HK-2 (cell line): ENCODE measurements around the gene DUSP23.

Experiments used
- DNase-seq: peaks from one replicate; pipeline ENCODE4 v3.0.0-alpha.2; 2018; ENCODE audit not compliant: unreplicated experiment

Gene DUSP23

GRCh38 chr1:159780583-159781582 is at the start of gene DUSP23:
DUSP23 (plus strand) TSS chr1:159780962; CDS start chr1:159781101, 139 bp downstream.
- peak; percentile 99 for DNase-seq

GRCh38 chr1:159737238-159737916 is 43.4 kb upstream of the DUSP23 start:
- DNase-seq: no peak

GRCh38 chr1:159743651-159744410 is 36.9 kb upstream of the DUSP23 start:
- no peak for DNase-seq

- DNase-seq: no peak
Measured at GRCh38 chr1:159746666-159747065, 34.1 kb upstream of the DUSP23 start.

GRCh38 chr1:159748370-159748769 is 32.4 kb upstream of the DUSP23 start:
- no peak for DNase-seq

- DNase-seq: no peak
Measured at GRCh38 chr1:159749630-159750029, 31.1 kb upstream of the DUSP23 start.

GRCh38 chr1:159750621-159751020 is 30.1 kb upstream of the DUSP23 start:
- no peak for DNase-seq

GRCh38 chr1:159751031-159751430 is 29.7 kb upstream of the DUSP23 start:
- DNase-seq: no peak

- no peak for DNase-seq
Measured at GRCh38 chr1:159752135-159752580, 28.6 kb upstream of the DUSP23 start.

- DNase-seq: no peak
Measured at GRCh38 chr1:159753386-159753785, 27.4 kb upstream of the DUSP23 start.

- no peak for DNase-seq
Measured at GRCh38 chr1:159755451-159756007, 25.2 kb upstream of the DUSP23 start.

- DNase-seq: no peak
Measured at GRCh38 chr1:159756397-159756796, 24.4 kb upstream of the DUSP23 start.

- no peak for DNase-seq
Measured at GRCh38 chr1:159763686-159764085, 17.1 kb upstream of the DUSP23 start.

- no peak for DNase-seq
Measured at GRCh38 chr1:159765806-159766205, 15.0 kb upstream of the DUSP23 start.

GRCh38 chr1:159771127-159771895 is 9.5 kb upstream of the DUSP23 start:
- no peak for DNase-seq

GRCh38 chr1:159774465-159774864 is 6.3 kb upstream of the DUSP23 start:
- no peak for DNase-seq

- no peak for DNase-seq
Measured at GRCh38 chr1:159775716-159776115, 5.0 kb upstream of the DUSP23 start.

GRCh38 chr1:159778266-159778665 is 2.5 kb upstream of the DUSP23 start:
- DNase-seq: no peak

GRCh38 chr1:159779403-159779851 is 1.3 kb upstream of the DUSP23 start:
- DNase-seq: no peak

- DNase-seq: no peak
Measured at GRCh38 chr1:159781992-159782391, 1.2 kb downstream of the DUSP23 start.

GRCh38 chr1:159783724-159784123 is 3.0 kb downstream of the DUSP23 start:
- DNase-seq: no peak
